ENCODE results near the gene NES.

- TF ChIP-seq MAX (IDR thresholded peaks at IDR 0.05; ENCODE audit: low read depth, low read length): no peak
- TF ChIP-seq CTCF (IDR thresholded peaks at IDR 0.05; ENCODE audit: low read depth, low read length): no peak
- TF ChIP-seq POLR2A (IDR thresholded peaks at IDR 0.05; ENCODE audit: extremely low read depth, insufficient read length): no peak
These were observed 31.5 kb downstream of the NES start for GRCh38 chr1:156645666-156646065.
